Measurements from ENCODE around the gene PPARG. TPM values are rescaled to one million over a fixed set of nuclear protein-coding genes. Genes with fewer than 3 reads are reported as not detected.
A peak's percentile ranks its signal among the peaks of the same experiment; 100 is the strongest.

PPARG gene
- total and polyA plus RNA-seq, 2 of the 13 experiments (the other 11 are each of a cell fraction or from before 2014, with no cell fraction given) = 13.9 to 58.3 TPM

GRCh38 chr3:12452361-12453330 is 163.8 kb downstream of the PPARG start (continued):
- TF ChIP-seq ZNF503 (CRISPR knock-in tag; IDR thresholded peaks at IDR 0.05) (peak; percentile 52; the same call in 1 of the 2 replicates), BCL6 (CRISPR knock-in tag; IDR thresholded peaks at IDR 0.05) (peak; percentile 65), MTF2 (CRISPR knock-in tag; IDR thresholded peaks at IDR 0.05; ENCODE audit: borderline replicate concordance) (no peak), ATM (IDR thresholded peaks at IDR 0.05; ENCODE audit: borderline replicate concordance) (no peak), ZNF644 (CRISPR knock-in tag; IDR thresholded peaks at IDR 0.05; ENCODE audit: low read depth) (peak; percentile 90; the same call in 1 of the 2 replicates), ZNF441 (CRISPR knock-in tag; IDR thresholded peaks at IDR 0.05; ENCODE audit: borderline replicate concordance) (no peak), MYC (CRISPR knock-in tag; IDR thresholded peaks at IDR 0.05; ENCODE audit: borderline replicate concordance) (no peak), YEATS2 (CRISPR knock-in tag; IDR thresholded peaks at IDR 0.05; ENCODE audit: borderline replicate concordance) (no peak), ARID3A (IDR thresholded peaks at IDR 0.05; ENCODE audit: low read depth, low read length) (peak; percentile 46; the same call in 1 of the 2 replicates), ZBTB43 (CRISPR knock-in tag; conservative IDR thresholded peaks at IDR 0.05) (peak; percentile 34; the same call in 1 of the 2 replicates), UBTF (CRISPR knock-in tag; IDR thresholded peaks at IDR 0.05) (no peak), HIVEP1 (CRISPR knock-in tag; IDR thresholded peaks at IDR 0.05) (no peak), CSRNP1 (CRISPR knock-in tag; IDR thresholded peaks at IDR 0.05) (0 out of 2 replicates have a peak, but pooled peaks have one; percentile 58), E2F1 (CRISPR knock-in tag; IDR thresholded peaks at IDR 0.05) (no peak)

All from HepG2 (cell line).